ENCODE measurements around the gene GLRA1. TPM values are rescaled to one million over a fixed set of nuclear protein-coding genes. Genes with fewer than 3 reads are reported as not detected.

Gene GLRA1
- total RNA-seq, 2 experiments from 2014 or later, result not detected

DNA sequence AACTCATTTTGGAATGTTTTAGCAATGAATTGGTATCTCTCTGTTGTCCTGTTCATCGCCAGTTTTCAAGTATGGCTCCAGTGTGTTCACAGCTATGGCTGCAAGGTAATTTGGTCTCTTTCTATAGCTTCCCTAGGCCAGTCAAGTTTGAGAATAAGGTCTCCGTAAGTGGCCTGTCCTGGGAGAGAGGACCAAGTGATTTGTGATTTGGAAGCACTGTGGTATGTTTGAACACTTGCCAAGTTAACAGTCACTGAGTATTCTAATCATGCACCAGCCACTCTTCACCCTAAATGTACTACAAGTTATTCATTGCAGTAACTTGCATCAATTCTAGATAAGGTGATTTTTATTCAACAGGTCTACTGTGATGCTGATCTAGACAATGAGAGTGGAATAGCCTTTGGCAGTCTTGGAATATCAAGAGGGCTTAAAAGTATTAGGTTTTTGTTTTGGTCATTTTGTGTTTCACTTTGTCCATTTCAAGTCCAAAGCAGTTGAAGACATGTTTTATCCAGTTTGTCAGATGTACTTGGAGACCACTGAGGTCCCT, 111.8 kb downstream of the GLRA1 start:
- ATAC-seq (no peak), DNase-seq (no peak)
- CTCF ChIA-PET, result no interaction called here
- H3K27ac Mint-ChIP-seq, result no peak overlapping the region
- no peaks in the 10 kb centered on the region for H3K9me3 Mint-ChIP-seq (ENCODE audit: low read depth)
- H3K4me3 Mint-ChIP-seq, result no peak overlapping the region
- peaks cover 79% of the 10 kb centered on the region for H3K36me3 Mint-ChIP-seq
- H3K27me3 Mint-ChIP-seq, result no peaks in the 10 kb centered on the region
- H3K4me1 Mint-ChIP-seq, result peaks cover 9% of the 10 kb centered on the region

DNA sequence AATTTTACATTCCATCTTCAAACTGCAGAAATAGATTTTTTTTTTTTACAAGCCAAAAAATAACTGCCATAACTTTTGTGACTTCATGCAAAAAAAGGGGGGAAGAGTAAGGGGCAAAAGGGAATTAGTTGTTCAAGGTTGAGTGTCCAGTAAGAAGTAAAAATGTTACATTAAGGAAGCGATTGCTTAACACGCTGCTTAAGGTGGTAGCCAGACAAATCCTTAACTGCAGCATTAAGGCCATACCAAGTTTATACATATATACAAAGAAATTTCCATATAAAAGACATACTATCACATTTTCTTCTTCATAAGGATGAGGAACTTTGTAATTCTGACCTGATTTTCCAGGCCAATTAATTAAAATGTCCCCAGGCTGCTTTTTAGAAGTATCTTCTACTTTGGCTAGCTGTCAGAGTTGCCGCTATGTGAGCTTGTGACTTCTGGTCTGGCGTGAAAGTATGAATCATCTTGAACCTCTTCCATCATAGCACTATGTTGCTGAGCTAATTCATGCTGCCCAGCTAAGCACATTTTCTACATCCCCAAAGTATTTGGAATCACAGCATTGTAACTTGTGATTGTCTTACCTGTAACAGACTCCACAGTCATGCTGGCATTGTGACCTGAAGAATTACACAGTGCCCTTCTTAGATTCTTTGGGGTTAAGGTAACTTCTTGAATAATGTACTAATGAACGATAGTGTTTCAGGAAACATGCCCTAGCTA, 112.9 kb downstream of the GLRA1 start:
- CTCF ChIA-PET, result interaction anchor here (2.4 kb wide), 1 partner anchor 13 kb away, joined by 6 read pairs; no protein-coding TSS in a partner anchor
- DNase-seq (no peak), ATAC-seq (no peak)
- Mint-ChIP-seq H3K36me3 (peaks cover 86% of the 10 kb centered on the region), H3K4me3 (no peak overlapping the region), H3K9me3 (ENCODE audit: low read depth) (no peaks in the 10 kb centered on the region), H3K27ac (no peak overlapping the region), H3K27me3 (no peaks in the 10 kb centered on the region), H3K4me1 (peaks cover 14% of the 10 kb centered on the region)

DNA sequence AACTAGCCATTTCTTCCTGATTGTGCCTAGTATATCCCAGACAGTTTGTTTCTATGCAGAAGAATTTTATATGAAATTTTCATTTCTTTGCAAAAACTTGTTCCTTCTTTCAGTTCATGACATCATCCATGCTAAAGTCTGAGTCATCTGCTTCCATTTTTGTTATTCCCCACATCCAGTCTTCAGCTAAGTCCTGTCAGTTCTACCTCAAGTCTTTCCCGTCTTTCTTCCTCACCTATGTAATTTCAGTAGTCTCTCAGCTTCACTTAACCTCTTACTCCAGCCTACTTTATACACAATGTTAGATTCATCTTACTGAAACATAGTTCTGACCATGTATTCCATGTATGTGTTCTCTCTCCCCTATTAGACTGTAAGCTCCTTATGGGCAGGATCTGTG, 113.8 kb downstream of the GLRA1 start:
- no peaks in the 10 kb centered on the region for H3K9me3 Mint-ChIP-seq (ENCODE audit: low read depth)
- CTCF ChIA-PET, result interaction anchor here (1.0 to 2.4 kb wide), 2 partner anchors 11 to 14 kb away, joined by 3 to 6 read pairs; no protein-coding TSS in a partner anchor

DNA sequence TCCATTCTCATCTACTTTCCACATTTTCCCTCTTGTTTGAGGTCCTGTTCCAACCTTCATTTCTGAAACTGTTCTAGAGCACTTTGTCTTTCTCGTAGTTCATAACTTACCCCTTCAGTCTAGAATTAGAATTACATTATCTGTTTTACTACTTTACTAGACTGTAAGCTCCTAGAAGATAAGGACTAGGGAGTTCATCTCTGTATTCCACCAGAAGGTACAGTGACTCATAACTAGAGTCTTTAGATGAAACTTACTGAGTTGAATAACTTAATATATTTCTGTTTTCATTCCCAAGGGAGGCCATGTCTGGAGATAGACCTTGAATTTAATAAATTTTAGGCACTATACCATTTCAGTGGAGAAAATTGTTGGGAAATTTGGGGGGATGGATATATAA, 114.2 kb downstream of the GLRA1 start:
- DNase-seq, result no peak
- Mint-ChIP-seq H3K36me3 (peaks cover 86% of the 10 kb centered on the region), H3K27me3 (no peaks in the 10 kb centered on the region), H3K4me3 (no peak overlapping the region), H3K27ac (no peak overlapping the region), H3K4me1 (peaks cover 21% of the 10 kb centered on the region), H3K9me3 (ENCODE audit: low read depth) (no peaks in the 10 kb centered on the region)
- ATAC-seq, result no peak
- CTCF ChIA-PET, result interaction anchor here (1.0 to 2.4 kb wide), 2 partner anchors 11 to 15 kb away, joined by 3 to 6 read pairs; no protein-coding TSS in a partner anchor

More for the DNA sequence above, 113.8 kb downstream of the GLRA1 start:
- Mint-ChIP-seq H3K27ac (no peak overlapping the region), H3K4me3 (no peak overlapping the region), H3K4me1 (peaks cover 20% of the 10 kb centered on the region), H3K36me3 (peaks cover 87% of the 10 kb centered on the region), H3K27me3 (no peaks in the 10 kb centered on the region)
- DNase-seq (no peak), ATAC-seq (no peak)

DNA sequence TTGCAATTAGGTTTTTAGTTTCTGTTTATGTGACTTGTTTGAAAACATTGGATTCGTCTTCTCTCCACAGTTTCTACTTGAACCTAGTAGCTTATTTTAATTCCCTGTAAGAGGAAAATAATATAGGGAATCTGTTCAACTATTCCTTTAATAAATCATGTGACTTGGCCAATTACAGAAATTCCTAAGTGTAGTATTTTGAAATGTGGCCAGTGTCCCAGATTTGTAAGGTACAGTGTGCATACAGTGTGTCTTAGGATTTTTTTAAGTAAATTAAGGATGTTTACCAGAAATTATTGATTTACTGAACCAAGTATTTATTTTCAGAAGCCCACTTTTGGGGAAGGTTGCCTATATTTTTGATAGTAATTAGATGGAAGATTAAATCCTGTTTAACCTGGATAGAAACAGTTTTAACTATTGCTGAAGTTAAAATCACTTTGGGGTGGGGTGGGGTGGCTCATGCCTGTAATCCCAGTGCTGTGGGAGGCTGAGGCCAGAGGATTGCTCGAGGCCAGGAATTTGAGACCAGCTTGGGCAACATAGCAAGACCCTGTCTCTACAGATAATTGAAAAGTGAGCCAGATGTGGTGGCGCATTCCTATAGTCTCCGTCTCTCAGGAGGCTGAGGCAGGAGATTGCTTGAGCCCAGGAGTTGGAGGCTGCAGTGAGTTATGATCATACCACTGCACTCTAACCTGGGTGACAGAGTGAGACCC, 116.0 kb downstream of the GLRA1 start:
- CTCF ChIA-PET, result interaction anchor here (0.9 kb wide), 1 partner anchor 102 kb away, joined by 3 read pairs; no protein-coding TSS in a partner anchor

DNA sequence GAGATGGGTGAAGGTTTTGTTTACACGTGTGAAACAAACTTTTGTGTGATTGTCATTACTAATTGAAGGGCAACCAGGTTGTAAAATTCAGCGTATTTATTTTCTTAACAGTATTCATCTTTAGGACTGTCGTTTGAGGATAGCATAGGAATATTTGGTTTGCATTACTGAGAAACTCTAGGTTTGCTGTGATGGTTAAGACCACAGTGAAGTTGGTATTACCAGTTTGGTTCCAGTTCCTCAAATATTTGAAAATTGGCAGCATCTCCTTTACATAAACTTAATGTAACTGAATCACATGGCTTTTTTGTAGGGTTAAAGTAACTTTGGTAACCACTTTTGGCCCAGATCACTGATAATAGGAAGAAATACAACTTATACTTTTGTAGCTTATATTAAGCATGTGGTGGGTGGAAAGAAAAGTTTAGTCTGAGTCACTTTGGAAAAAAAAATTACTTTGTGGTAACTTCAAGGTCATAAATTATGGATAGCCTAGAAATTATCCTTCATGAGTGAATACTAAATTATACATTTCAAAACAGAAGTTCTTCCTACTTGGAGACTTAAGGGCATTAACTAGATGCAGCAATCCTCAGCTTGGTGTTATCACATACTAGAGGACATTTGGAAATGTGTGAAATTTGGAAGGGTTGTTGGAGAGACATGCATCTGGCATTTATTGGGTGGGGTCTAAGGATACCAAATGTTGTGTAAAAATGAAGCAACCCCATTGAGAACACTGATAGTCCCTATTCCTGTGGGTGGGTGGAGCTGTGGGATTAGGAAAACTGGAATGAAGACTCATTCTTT, 119.0 kb downstream of the GLRA1 start:
- peaks cover 76% of the 10 kb centered on the region for H3K36me3 Mint-ChIP-seq
- H3K27me3 Mint-ChIP-seq, result no peaks in the 10 kb centered on the region
- peaks cover 19% of the 10 kb centered on the region for H3K4me1 Mint-ChIP-seq
- no peak overlapping the region for H3K27ac Mint-ChIP-seq
- DNase-seq (no peak), ATAC-seq (no peak)
- H3K9me3 Mint-ChIP-seq (ENCODE audit: low read depth), result no peaks in the 10 kb centered on the region
- CTCF ChIA-PET, result interaction anchor here (1.4 to 1.7 kb wide), 2 partner anchors 11 to 20 kb away, joined by 5 to 7 read pairs; no protein-coding TSS in a partner anchor
- no peak overlapping the region for H3K4me3 Mint-ChIP-seq

More for the DNA sequence above, 116.0 kb downstream of the GLRA1 start:
- Mint-ChIP-seq H3K27me3 (no peaks in the 10 kb centered on the region), H3K36me3 (peaks cover 86% of the 10 kb centered on the region), H3K4me3 (no peak overlapping the region), H3K27ac (no peak overlapping the region), H3K9me3 (ENCODE audit: low read depth) (no peaks in the 10 kb centered on the region), H3K4me1 (peaks cover 22% of the 10 kb centered on the region)
- no peak for ATAC-seq
- DNase-seq, result no peak

DNA sequence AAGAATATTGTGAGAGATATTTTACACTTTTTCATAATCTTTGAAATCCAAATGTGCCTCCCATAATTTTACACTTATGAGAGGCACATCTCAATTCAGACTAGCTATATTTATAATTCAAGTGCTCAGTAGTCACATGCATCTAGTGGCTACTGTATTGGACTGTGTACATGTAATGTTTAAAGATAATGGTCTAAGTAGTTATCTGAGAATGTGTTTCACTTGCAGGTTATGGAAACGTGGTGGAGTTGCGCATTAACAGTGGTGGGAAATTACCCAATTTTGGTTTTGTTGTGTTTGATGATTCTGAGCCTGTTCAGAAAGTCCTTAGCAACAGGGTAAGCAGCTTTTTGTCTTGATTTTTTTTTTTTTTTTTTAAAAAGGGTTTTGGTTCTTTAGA, 124.1 kb downstream of the GLRA1 start:
- H3K36me3 Mint-ChIP-seq, result peaks cover 67% of the 10 kb centered on the region
- no peak overlapping the region for H3K4me3 Mint-ChIP-seq
- no peak overlapping the region for H3K27ac Mint-ChIP-seq
- peaks cover 22% of the 10 kb centered on the region for H3K4me1 Mint-ChIP-seq
- no peak for DNase-seq
- no peak for ATAC-seq
- H3K9me3 Mint-ChIP-seq (ENCODE audit: low read depth), result no peaks in the 10 kb centered on the region
- CTCF ChIA-PET, result interaction anchor here (1.8 kb wide), 1 partner anchor 25 kb away, joined by 6 read pairs; no protein-coding TSS in a partner anchor
- no peaks in the 10 kb centered on the region for H3K27me3 Mint-ChIP-seq

DNA sequence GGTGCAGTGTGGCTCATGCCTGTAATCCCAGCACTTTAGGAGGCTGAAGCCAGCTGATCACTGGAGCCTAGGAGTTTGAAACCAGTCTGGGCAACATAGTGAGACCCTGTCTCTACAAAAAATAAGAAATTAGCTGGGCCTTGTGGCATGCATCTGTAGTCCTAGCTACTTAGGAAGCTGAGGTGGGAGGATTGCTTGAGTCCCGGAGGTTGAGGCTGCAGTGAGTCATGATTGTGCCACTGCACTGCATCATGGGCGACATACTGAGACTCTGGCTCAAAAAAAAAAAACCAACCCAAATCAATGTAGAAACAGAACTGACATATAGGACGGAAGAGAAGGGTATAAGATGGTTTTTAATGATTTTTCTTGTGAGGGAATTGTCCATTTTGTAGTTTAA, 125.2 kb downstream of the GLRA1 start:
- no peak for DNase-seq

DNA sequence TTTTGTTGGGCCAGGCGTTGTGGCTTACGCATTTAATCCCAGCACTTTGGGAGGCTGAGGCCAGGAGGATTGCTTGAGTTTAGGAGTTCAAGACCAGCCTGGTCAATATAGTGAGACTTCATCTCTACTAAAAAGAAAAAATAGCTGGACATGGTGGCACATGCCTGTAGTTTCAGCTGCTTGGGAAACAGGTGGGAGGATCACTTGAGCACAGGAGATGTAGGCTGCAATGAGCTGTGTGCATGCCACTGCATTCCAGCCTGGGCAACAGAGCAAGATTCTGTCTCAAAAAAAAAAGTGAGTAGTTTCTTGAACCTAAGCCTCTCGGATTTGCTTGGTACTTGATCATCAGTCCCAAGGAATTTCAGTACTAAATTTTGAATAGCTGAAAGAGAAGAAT, 126.0 kb downstream of the GLRA1 start:
- CTCF ChIA-PET, result no interaction called here
- Mint-ChIP-seq H3K9me3 (ENCODE audit: low read depth) (no peaks in the 10 kb centered on the region), H3K27me3 (no peaks in the 10 kb centered on the region), H3K27ac (peak overlapping the region; percentile 51), H3K36me3 (peaks cover 67% of the 10 kb centered on the region), H3K4me1 (peaks cover 34% of the 10 kb centered on the region), H3K4me3 (no peak overlapping the region)
- no peak for DNase-seq
- ATAC-seq, result no peak

More for the DNA sequence above, 125.2 kb downstream of the GLRA1 start:
- no peaks in the 10 kb centered on the region for H3K9me3 Mint-ChIP-seq (ENCODE audit: low read depth)
- CTCF ChIA-PET, result interaction anchor here (1.0 to 1.8 kb wide), 2 partner anchors 11 to 26 kb away, joined by 3 to 6 read pairs; no protein-coding TSS in a partner anchor
- peak; percentile 58 for ATAC-seq
- H3K4me1 Mint-ChIP-seq, result peaks cover 28% of the 10 kb centered on the region
- H3K27me3 Mint-ChIP-seq, result no peaks in the 10 kb centered on the region
- peak overlapping the region; percentile 67 for H3K27ac Mint-ChIP-seq
- no peak overlapping the region for H3K4me3 Mint-ChIP-seq
- peaks cover 66% of the 10 kb centered on the region for H3K36me3 Mint-ChIP-seq

DNA sequence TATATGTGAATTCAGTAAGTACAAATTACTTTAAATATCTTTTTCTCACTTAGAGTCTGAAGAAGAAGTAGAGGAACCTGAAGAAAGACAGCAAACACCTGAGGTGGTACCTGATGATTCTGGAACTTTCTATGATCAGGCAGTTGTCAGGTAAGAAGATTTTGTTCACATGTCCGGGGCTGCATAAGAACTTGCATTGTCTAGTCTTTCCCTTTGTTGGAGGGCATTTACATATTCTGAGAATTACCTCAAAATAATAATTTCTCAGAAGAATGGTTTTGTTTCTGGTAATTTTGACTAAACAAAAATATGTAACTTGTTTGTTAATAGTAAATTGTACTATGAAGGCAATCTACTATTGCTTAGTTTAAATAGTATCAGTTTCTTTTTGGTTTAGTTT, 129.2 kb downstream of the GLRA1 start:
- CTCF ChIA-PET, result no interaction called here
- Mint-ChIP-seq H3K4me1 (peaks cover 37% of the 10 kb centered on the region), H3K27ac (no peak overlapping the region), H3K27me3 (no peaks in the 10 kb centered on the region), H3K4me3 (no peak overlapping the region), H3K9me3 (ENCODE audit: low read depth) (no peaks in the 10 kb centered on the region), H3K36me3 (peaks cover 67% of the 10 kb centered on the region)
- ATAC-seq (no peak), DNase-seq (no peak)

DNA sequence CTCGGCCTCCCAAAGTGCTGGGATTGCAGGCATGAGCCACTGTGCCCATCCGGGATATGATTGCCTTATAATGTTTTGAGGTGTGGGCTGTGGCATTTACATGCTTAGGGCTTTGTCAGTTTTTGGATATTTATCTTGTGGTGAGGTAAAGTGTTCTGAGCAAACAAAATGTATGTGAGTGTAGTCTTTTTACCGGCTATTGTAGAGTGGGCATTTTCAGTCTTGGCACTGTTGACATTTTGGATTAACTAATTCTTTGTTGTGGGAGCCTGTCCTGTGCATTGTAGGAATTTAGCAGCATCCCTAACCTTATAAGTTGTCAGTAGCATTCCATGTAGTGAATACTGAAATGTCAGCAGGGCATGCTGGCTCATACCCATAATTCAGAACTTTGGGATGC, 131.3 kb downstream of the GLRA1 start:
- DNase-seq (no peak), ATAC-seq (no peak)
- no peaks in the 10 kb centered on the region for H3K9me3 Mint-ChIP-seq (ENCODE audit: low read depth)
- CTCF ChIA-PET, result no interaction called here
- H3K36me3 Mint-ChIP-seq, result peaks cover 64% of the 10 kb centered on the region
- H3K27me3 Mint-ChIP-seq, result no peaks in the 10 kb centered on the region
- peaks cover 26% of the 10 kb centered on the region for H3K4me1 Mint-ChIP-seq
- H3K4me3 Mint-ChIP-seq, result no peak overlapping the region
- H3K27ac Mint-ChIP-seq, result no peak overlapping the region

DNA sequence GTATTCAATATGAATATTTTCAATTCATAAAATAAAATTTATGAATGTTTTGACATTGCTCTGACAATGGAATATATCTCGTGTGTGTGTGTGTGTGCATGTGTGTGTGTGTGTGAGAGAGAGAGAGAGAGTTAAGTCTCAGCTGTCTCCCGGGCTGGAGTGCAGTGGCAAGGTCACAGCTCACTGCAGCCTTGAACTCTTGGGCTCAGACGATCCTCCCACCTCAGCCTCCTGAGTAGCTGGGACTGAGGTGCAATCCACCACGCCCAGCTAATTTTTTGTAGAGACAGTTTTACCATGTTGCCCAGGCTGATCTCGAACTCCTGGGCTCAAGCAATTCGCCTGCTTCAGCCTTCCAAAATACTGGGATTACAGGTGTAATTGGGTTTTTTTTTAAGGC, 136.8 kb downstream of the GLRA1 start:
- H3K9me3 Mint-ChIP-seq (ENCODE audit: low read depth), result no peaks in the 10 kb centered on the region
- DNase-seq, result no peak
- no peak for ATAC-seq
- peaks cover 27% of the 10 kb centered on the region for H3K4me1 Mint-ChIP-seq
- CTCF ChIA-PET, result no interaction called here
- H3K36me3 Mint-ChIP-seq, result peaks cover 45% of the 10 kb centered on the region
- H3K27me3 Mint-ChIP-seq, result no peaks in the 10 kb centered on the region
- no peak overlapping the region for H3K4me3 Mint-ChIP-seq
- H3K27ac Mint-ChIP-seq, result no peak overlapping the region

DNA sequence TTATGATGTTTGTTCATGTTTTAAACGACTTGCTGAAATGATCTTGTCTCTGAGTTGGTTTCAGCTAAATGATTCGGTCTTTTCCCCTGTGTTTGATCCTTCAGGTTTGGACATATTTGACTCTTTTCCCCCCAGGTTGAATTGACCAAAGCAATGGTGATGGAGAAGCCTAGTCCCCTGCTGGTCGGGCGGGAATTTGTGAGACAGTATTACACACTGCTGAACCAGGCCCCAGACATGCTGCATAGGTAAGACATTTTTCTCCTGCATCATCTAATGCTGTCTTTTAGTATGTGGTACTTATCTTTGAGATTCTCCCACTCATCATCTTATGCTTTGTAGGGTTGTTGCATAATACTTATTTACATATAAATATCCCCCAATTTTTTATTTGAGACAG, 138.2 kb downstream of the GLRA1 start:
- Mint-ChIP-seq H3K4me3 (no peak overlapping the region), H3K36me3 (peaks cover 39% of the 10 kb centered on the region), H3K4me1 (peaks cover 33% of the 10 kb centered on the region), H3K27ac (peak overlapping the region; percentile 6), H3K9me3 (ENCODE audit: low read depth) (no peaks in the 10 kb centered on the region), H3K27me3 (no peaks in the 10 kb centered on the region)
- CTCF ChIA-PET, result no interaction called here
- no peak for DNase-seq
- no peak for ATAC-seq
